Endothelial cell of umbilical vein (primary cell): Measurements from ENCODE around the gene AJUBA. TPM values are rescaled to one million over a fixed set of nuclear protein-coding genes. Genes with fewer than 3 reads are reported as not detected.

Experiments
- BruUV-seq: library from RNA; stranded (reverse); fragments of 400-500 nt; replicated peaks from 2 replicates; lab custom pipeline; 2021; lab: Mats Ljungman, UMichigan
- CTCF ChIA-PET: fragments of 300-600, 350-600 bp; sonication (Branson Sonifier 250); formaldehyde crosslinking; loops from one replicate; lab custom pipeline; 2021; ENCODE audit warnings: antibody characterized with exemption, inconsistent platforms; lab: Charles Lee
- POLR2A ChIA-PET: fragments of 300-600, 350-600 bp; sonication (Branson Sonifier 250); formaldehyde crosslinking; loops from one replicate; lab custom pipeline; 2021; ENCODE audit warnings: antibody characterized with exemption, inconsistent platforms; lab: Charles Lee
- DNase-seq: peaks from one replicate; pipeline ENCODE4 v3.0.0-alpha.2; 2011; ENCODE audit warnings: low read depth, low spot score
- FAIRE-seq: peaks from 2 replicates; lab custom pipeline; 2011; peaks lifted over from hg19 to GRCh38; lab: Jason Lieb, UNC
- H2AFZ ChIP-seq: 2 replicates; pipeline ENCODE4 v1.6.0; 2012; ENCODE audit warnings: low read depth, low read length, control low read depth, inconsistent platforms
- H3K27ac ChIP-seq: 2 replicates; pipeline ENCODE4 v1.5.1; 2011; ENCODE audit warnings: low read depth, mild to moderate bottlenecking, control low read depth, low read length, moderate library complexity; ENCODE audit not compliant: insufficient read depth
- H3K27me3 ChIP-seq, 2 experiments: 2 replicates each; pipeline versions ENCODE4 v1.6.0 to v1.6.1; 2011; ENCODE audit warnings: low read length in 2 of 2, mixed read lengths in 1 of 2; ENCODE audit not compliant: control insufficient read depth in 2 of 2, insufficient read depth in 2 of 2
- H3K36me3 ChIP-seq, 2 experiments: 2 replicates in 1 of 2; 3 replicates in 1 of 2; pipeline ENCODE4 v1.5.1; 2011; ENCODE audit warnings: low read length in 2 of 2, mild to moderate bottlenecking in 1 of 2, moderate library complexity in 1 of 2; ENCODE audit not compliant: control insufficient read depth in 2 of 2, insufficient read depth in 2 of 2; ENCODE audit errors: extremely low read depth in 1 of 2
- H3K4me1 ChIP-seq: 3 replicates; pipeline ENCODE4 v1.5.1; 2011; ENCODE audit warnings: mild to moderate bottlenecking, low read length; ENCODE audit not compliant: control insufficient read depth, insufficient read depth; ENCODE audit errors: extremely low read depth
- H3K4me2 ChIP-seq: 2 replicates; pipeline ENCODE4 v1.6.1; 2011; ENCODE audit warnings: low read length, control low read depth, mixed read lengths; ENCODE audit not compliant: insufficient read depth
- H3K4me3 ChIP-seq, 3 experiments: fragments of 200-600 bp in 1 of 3; sonication (generic), shearing (Covaris generic) in 1 of 3; replicated peaks in 1 of 3; 2 replicates each; pipeline ENCODE4 v1.5.1; 2011 to 2016; ENCODE audit warnings: control low read depth in 3 of 3, low read length in 3 of 3, mild to moderate bottlenecking in 2 of 3, inconsistent platforms in 1 of 3, low read depth in 1 of 3, moderate library complexity in 1 of 3; ENCODE audit not compliant: insufficient read depth in 1 of 3
- H3K79me2 ChIP-seq: 2 replicates; pipeline ENCODE4 v1.6.0; 2012; ENCODE audit warnings: low read length, inconsistent platforms; ENCODE audit not compliant: control insufficient read depth, insufficient read depth
- H3K9ac ChIP-seq: replicated peaks from 2 replicates; pipeline ENCODE3; 2011; ENCODE audit warnings: low read length, control low read depth; ENCODE audit not compliant: insufficient read depth; ENCODE audit errors: extremely low read depth
- H3K9me1 ChIP-seq: replicated peaks from 3 replicates; pipeline ENCODE4 v1.6.0; 2011; ENCODE audit warnings: mild to moderate bottlenecking, low read length; ENCODE audit not compliant: control insufficient read depth, insufficient read depth; ENCODE audit errors: extremely low read depth
- H3K9me3 ChIP-seq: replicated peaks from 2 replicates; pipeline ENCODE4 v1.5.1; 2012; ENCODE audit warnings: low read length, inconsistent platforms; ENCODE audit not compliant: control insufficient read depth, insufficient read depth
- H4K20me1 ChIP-seq: replicated peaks from 2 replicates; pipeline ENCODE3; 2011; ENCODE audit warnings: mild to moderate bottlenecking, low read length; ENCODE audit not compliant: control insufficient read depth, insufficient read depth; ENCODE audit errors: extremely low read depth
- FOS ChIP-seq: IDR thresholded peaks from 2 replicates; pipeline ENCODE4 v1.6.1; 2011; ENCODE audit warnings: mild to moderate bottlenecking, low read length, moderate library complexity, borderline replicate concordance; ENCODE audit not compliant: insufficient read depth
- GATA2 ChIP-seq: IDR thresholded peaks from 2 replicates; pipeline ENCODE4 v1.7.0; 2011; ENCODE audit warnings: low read depth, mild to moderate bottlenecking, moderate library complexity, mixed read lengths, low read length; ENCODE audit not compliant: insufficient read length, insufficient read depth
- JUN ChIP-seq: IDR thresholded peaks from 2 replicates; pipeline ENCODE4 v1.6.1; 2011; ENCODE audit warnings: borderline replicate concordance, low read depth; ENCODE audit not compliant: insufficient read length, insufficient read depth
- MYC ChIP-seq: IDR thresholded peaks from one replicate; pipeline ENCODE4 v1.6.1; 2011; ENCODE audit warnings: mild to moderate bottlenecking, low read depth, low read length
- POLR2A ChIP-seq: IDR thresholded peaks from 2 replicates; pipeline ENCODE4 v1.6.1; 2012; ENCODE audit warnings: low read depth, mild to moderate bottlenecking, control low read depth, low read length
- POLR2AphosphoS5 ChIP-seq: IDR thresholded peaks from 2 replicates; pipeline ENCODE4 v1.6.1; 2012; ENCODE audit warnings: low read depth, mild to moderate bottlenecking, control low read depth, low read length, moderate library complexity; ENCODE audit not compliant: insufficient read depth
- dilution Hi-C: fragments of 300-500 bp; cut with MboI; formaldehyde crosslinking; loops from one replicate; pipeline ENCODE4 v1.15.0; 2019; ENCODE audit warnings: low sequenced_read_pairs; ENCODE audit not compliant: extremely low pct_ligation_motif_present
- intact Hi-C: fragments of 100-400 bp; cut with micrococcal nuclease; formaldehyde crosslinking; loops from one replicate; pipeline ENCODE4 v1.10.0; 2022
- polyA plus RNA-seq, 4 experiments: library from polyadenylated mRNA; depleted of rRNA in 3 of 4; stranded (reverse) in 3 of 4; unstranded in 1 of 4; fragments of >200 nt; gene quantifications; 2 replicates each; pipeline versions ENCODE4 v1.2.1 to v1.2.3, GENCODE V29; 2011 to 2012; ENCODE audit warnings: missing spikeins in 1 of 4
- total RNA-seq: library from RNA; stranded (reverse); gene quantifications from 2 replicates; pipeline ENCODE4 v1.2.3, GENCODE V29; 2021
- TF ChIP-seq, protein P1 (sequence below): IDR thresholded peaks from 2 replicates; pipeline ENCODE4 v1.6.1; 2011; ENCODE audit not compliant: insufficient read depth, insufficient read length

The AJUBA gene
- total and polyA plus RNA-seq, 2 donors (not counting 3 experiments of a cell fraction or from before 2014, with no cell fraction given): 50.0 to 61.7 TPM

DNA sequence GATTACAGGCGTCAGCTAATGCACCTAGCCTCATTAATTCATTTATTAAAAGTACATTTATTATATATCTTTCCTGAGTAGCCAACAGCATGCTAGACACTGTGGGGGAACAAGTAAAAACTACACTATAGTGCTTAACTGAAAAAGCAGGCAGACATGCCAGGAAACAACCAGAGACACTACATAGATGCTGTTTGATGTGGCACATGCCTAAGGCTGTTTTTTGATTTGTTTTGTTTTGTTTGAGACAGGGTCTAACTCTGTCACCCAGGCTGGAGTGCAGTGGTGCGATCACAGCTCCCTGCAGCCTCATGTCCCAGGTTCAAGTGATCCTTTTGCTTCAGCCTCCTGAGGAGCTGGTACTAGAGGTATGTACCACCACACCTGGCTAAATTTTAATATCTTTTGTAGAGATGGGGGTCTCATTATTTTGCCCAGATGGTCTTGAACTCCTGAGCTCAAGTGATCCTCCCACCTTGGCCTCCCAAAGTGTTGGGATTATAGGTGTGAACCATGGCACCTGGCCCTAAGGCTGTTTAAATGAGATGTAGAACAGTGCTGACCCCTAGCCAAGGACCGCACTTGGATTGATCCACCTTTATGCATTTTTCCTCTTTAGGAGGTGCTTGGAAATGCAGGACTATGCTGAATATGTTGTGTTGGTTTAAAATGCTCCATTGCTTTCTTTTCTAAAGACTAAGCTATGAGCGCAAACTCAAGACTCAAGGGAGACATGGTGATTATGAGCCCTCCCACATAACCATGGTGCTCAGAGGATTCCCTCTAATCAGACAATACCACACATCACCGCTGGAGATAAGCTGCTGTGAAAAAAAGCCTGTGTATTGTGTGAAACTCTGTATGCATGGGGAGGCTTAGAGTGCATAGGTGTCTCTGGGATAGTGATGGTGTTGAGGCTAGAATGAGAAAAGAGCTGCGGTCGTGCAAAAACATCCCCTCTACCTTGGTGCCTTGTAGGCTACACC lies 38.1 kb upstream of the AJUBA start:
- H3K36me3 ChIP-seq: peaks cover 3% of the 10 kb centered on the region in 2 experiments
- H3K4me1 ChIP-seq: no peaks in the 10 kb centered on the region
- H3K9ac ChIP-seq: no peak overlapping the region
- intact Hi-C loops: no loop called here
- no peaks in the 10 kb centered on the region for H3K79me2 ChIP-seq
- FAIRE-seq: no peak
- POLR2A ChIA-PET: no interaction called here
- H4K20me1 ChIP-seq: no peaks in the 10 kb centered on the region
- no peaks in the 10 kb centered on the region for H3K9me1 ChIP-seq
- BruUV-seq: no TSS peak
- TF ChIP-seq, protein P1, sequence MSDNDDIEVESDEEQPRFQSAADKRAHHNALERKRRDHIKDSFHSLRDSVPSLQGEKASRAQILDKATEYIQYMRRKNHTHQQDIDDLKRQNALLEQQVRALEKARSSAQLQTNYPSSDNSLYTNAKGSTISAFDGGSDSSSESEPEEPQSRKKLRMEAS: no peak
- no peak for TF ChIP-seq POLR2A
- TF ChIP-seq GATA2: no peak
- no peak for TF ChIP-seq POLR2AphosphoS5
- no peak for TF ChIP-seq FOS
- no peak for TF ChIP-seq MYC
- TF ChIP-seq JUN: no peak
- H3K4me3 ChIP-seq: no peak overlapping the region
- no peak overlapping the region for H3K4me2 ChIP-seq
- no peak overlapping the region for H3K27ac ChIP-seq
- no peak for DNase-seq
- no peaks in the 10 kb centered on the region for H3K27me3 ChIP-seq
- H2AFZ ChIP-seq: no peak overlapping the region
- H3K9me3 ChIP-seq: no peaks in the 10 kb centered on the region
- CTCF ChIA-PET: interaction anchor here (1.0 to 2.8 kb wide), 3 partner anchors 25 to 47 kb away, joined by 3 to 15 read pairs (median 3); no protein-coding TSS in a partner anchor
- dilution Hi-C loops: no loop called here
